Activated naive CD8-positive, alpha-beta T cell treated with anti-CD3 and anti-CD28 coated beads, Interleukin-2, amount 50 U/mL, for 24 hours (primary cell): ENCODE data around the gene ELOVL5.

Source experiments
- ATAC-seq: fragments of 150-1000 bp; cut with Tn5 transposase; one replicate; pipeline ENCODE4 v1.10.0; 2021
- DNase-seq: peaks from one replicate; pipeline ENCODE4 v3.0.0; 2021
- H3K27ac Mint-ChIP-seq: one replicate; pipeline ENCODE4 v1.8.0; 2021; ENCODE audit warnings: mild to moderate bottlenecking, mixed read lengths
- H3K27me3 Mint-ChIP-seq: one replicate; pipeline ENCODE4 v1.8.0; 2021; ENCODE audit warnings: mixed read lengths
- H3K36me3 Mint-ChIP-seq: one replicate; pipeline ENCODE4 v1.8.0; 2021; ENCODE audit warnings: low read depth, mixed read lengths
- H3K4me1 Mint-ChIP-seq: one replicate; pipeline ENCODE4 v1.8.0; 2021; ENCODE audit warnings: mixed read lengths
- H3K4me3 Mint-ChIP-seq: one replicate; pipeline ENCODE4 v1.8.0; 2021; ENCODE audit warnings: mild to moderate bottlenecking, moderate library complexity, mixed read lengths
- H3K9me3 Mint-ChIP-seq: one replicate; pipeline ENCODE4 v1.8.0; 2021; ENCODE audit warnings: mixed read lengths

Gene ELOVL5

DNA sequence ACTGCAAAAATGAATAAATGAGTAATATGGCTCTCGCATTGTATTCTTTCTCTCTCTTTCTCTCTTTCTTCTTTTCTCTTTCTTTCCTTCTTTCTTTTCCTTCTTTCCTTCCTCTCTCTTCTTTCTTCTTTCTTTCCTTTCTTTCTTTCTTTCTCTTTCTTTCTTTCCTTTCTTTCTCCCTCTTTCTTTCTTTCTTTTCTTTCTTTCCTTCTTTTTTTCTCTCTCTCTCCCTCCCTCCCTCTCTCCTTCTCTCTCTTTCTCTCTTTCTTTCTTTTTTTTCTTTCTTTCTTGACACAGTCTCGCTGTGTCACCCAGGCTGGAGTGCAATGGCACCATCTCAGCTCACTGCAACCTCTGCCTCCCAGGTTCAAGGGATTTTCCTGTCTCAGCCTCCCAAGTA, 20.3 kb upstream of the ELOVL5 start:
- DNase-seq: no peak
- Mint-ChIP-seq H3K36me3 (no peaks in the 10 kb centered on the region), H3K27me3 (no peaks in the 10 kb centered on the region), H3K4me3 (no peak overlapping the region), H3K27ac (no peak overlapping the region), H3K9me3 (peaks cover 3% of the 10 kb centered on the region), H3K4me1 (no peaks in the 10 kb centered on the region)
- ATAC-seq: no peak

DNA sequence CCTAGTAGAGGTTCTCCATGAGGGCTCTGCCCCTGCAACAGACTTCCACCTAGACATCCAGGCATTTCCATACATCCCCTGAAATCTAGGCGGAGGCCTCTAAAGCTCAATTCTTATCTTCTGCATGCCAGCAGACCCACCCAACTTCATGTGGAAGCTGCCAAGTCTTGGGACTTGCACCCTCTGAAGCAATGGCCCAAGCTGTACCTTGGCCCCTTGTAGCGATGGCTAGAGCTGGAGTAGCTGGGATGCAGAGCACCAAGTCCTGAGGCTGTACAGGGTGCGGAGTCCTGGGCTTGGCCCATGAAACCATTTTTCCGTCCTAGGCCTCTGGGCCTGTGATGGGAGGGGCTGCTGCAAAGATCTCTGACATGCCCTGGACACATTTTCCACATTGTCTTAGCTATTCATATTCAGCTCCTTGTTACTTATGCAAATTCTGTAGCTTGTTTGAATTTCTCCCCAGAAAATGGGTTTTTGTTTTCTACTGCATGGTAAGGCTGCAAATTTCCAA, 17.4 kb upstream of the ELOVL5 start:
- H3K4me1 Mint-ChIP-seq: peaks cover 14% of the 10 kb centered on the region
- H3K9me3 Mint-ChIP-seq: peaks cover 3% of the 10 kb centered on the region
- ATAC-seq (no peak), DNase-seq (no peak)
- H3K27me3 Mint-ChIP-seq: no peaks in the 10 kb centered on the region
- no peak overlapping the region for H3K4me3 Mint-ChIP-seq
- H3K36me3 Mint-ChIP-seq: no peaks in the 10 kb centered on the region
- no peak overlapping the region for H3K27ac Mint-ChIP-seq

DNA sequence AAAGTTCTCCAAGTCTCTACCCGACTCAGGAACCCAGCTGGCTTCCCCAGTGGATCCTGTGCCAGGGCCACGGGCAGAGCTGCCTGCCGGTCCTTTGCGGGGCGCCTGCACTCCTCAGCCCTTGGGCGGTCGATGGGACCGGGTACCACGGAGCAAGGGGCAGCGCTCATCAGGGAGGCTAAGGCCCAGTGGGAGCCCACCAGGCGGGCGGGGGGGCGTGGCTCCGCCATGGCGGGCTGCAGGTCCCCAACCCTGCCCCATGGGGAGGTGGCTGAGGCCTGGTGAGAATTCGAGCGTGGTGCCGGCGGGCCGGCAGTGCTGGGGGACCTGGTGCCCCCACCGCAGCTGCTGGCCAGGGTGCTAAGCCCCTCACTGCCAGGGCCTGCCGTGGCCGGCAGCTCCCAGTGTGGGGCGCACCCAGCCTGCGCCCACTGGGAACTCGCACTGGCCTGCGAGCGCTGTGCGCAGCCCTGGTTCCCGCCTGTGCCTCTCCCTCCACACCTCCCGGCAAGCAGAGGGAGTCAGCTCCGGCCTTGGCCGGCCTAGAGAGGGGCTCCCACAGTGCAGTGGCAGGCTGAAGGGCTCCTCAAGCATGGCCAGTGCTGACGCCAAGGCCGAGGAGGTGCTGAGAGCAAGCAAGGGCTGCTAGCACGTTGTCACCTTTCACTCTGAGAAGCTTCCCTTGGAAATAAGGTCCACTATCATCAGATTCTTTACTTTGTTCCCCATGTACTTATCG, 14.8 kb upstream of the ELOVL5 start:
- no peaks in the 10 kb centered on the region for H3K27me3 Mint-ChIP-seq

DNA sequence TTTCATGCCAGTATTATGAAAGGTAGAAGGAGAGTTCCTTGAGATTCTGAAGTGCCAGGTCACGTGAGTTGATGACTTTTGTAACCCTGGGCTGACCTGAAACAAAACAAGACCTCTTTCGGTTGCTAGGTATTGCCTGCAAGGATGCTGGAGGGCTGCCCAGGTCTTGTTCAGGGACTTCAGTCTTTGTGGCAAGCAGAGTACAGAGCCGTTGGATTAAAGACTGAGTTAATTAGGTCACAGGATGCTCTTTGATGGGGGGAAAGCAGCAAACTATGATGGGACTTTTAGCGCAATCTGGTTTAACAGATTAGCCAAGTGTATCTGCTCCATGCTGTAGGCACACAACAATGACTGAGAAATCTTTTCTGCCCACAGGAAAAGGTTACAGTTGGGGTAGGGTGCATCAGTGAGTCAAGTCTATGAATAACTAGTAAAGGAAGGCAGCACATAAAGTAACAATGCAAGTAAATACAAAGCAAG, 12.8 kb upstream of the ELOVL5 start:
- ATAC-seq (peak; percentile 51), DNase-seq (peak; percentile 34)
- H3K4me1 Mint-ChIP-seq: peaks cover 47% of the 10 kb centered on the region
- no peaks in the 10 kb centered on the region for H3K9me3 Mint-ChIP-seq
- H3K27me3 Mint-ChIP-seq: no peaks in the 10 kb centered on the region
- H3K36me3 Mint-ChIP-seq: no peaks in the 10 kb centered on the region
- peak overlapping the region; percentile 49 for H3K4me3 Mint-ChIP-seq
- peak overlapping the region; percentile 68 for H3K27ac Mint-ChIP-seq

More for the DNA sequence above, 14.8 kb upstream of the ELOVL5 start:
- no peak overlapping the region for H3K4me3 Mint-ChIP-seq
- peaks cover 37% of the 10 kb centered on the region for H3K4me1 Mint-ChIP-seq
- H3K27ac Mint-ChIP-seq: no peak overlapping the region
- DNase-seq: no peak
- H3K9me3 Mint-ChIP-seq: peaks cover 3% of the 10 kb centered on the region
- no peak for ATAC-seq
- no peaks in the 10 kb centered on the region for H3K36me3 Mint-ChIP-seq

DNA sequence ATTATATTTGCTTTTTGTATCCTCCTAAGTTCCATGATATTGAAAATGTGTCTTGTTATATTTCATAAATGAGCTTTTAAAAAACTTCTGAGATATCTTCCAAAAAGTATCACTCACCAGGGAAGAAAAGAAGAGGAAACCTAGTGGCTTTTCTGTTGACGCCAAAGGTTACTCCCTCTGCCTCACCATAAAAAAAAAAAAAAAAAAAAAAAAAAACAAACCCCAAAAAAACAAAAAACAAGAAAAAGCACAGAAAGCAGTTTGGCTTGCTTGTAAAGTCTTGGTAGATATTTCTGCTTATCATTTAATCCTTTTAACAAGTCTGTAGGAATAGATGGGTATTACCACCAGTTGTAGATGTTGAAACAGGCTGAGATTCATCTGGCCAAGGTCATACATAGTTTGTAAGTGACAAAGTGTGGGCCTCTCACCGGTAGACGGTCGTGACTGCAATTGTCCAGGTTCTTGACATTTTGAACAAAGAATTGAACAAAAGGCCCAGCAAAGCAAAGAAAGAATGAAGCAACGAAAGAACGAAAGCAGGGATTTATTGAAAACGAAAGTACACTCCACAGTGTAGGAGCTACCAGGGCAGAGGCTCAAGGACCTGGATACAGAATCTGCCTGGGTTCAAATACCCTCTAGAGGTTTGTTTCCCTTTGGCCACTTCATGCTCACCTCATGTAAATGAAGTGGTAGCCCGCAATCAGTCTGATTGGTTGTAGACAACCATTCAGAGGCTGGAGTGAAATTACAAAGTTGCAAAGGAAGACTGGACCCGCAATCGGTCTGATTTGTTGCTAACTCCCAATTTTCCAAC, 11.6 kb upstream of the ELOVL5 start:
- peak overlapping the region; percentile 99 for H3K27ac Mint-ChIP-seq
- H3K9me3 Mint-ChIP-seq: no peaks in the 10 kb centered on the region
- H3K36me3 Mint-ChIP-seq: no peaks in the 10 kb centered on the region
- peaks cover 47% of the 10 kb centered on the region for H3K4me1 Mint-ChIP-seq
- DNase-seq: no peak
- no peak for ATAC-seq
- peak overlapping the region; percentile 89 for H3K4me3 Mint-ChIP-seq
- H3K27me3 Mint-ChIP-seq: no peaks in the 10 kb centered on the region

DNA sequence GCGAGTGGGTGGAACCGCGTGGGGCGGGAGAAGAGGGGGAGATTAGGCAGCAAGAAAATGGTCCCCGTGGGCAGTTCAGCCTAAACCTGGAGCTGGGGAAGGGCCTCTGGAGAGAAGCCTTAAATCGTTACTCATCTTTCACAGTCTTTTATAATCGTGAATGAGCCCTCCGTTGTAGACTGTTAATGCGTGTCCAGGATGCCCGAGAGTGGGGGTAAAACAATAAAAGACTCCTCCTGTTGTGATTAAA, 11.0 kb upstream of the ELOVL5 start:
- H3K9me3 Mint-ChIP-seq: no peaks in the 10 kb centered on the region
- peak overlapping the region; percentile 99 for H3K27ac Mint-ChIP-seq
- H3K27me3 Mint-ChIP-seq: no peaks in the 10 kb centered on the region
- H3K36me3 Mint-ChIP-seq: no peaks in the 10 kb centered on the region
- DNase-seq (no peak), ATAC-seq (peak; percentile 4)
- H3K4me3 Mint-ChIP-seq: peak overlapping the region; percentile 89
- H3K4me1 Mint-ChIP-seq: peaks cover 47% of the 10 kb centered on the region

DNA sequence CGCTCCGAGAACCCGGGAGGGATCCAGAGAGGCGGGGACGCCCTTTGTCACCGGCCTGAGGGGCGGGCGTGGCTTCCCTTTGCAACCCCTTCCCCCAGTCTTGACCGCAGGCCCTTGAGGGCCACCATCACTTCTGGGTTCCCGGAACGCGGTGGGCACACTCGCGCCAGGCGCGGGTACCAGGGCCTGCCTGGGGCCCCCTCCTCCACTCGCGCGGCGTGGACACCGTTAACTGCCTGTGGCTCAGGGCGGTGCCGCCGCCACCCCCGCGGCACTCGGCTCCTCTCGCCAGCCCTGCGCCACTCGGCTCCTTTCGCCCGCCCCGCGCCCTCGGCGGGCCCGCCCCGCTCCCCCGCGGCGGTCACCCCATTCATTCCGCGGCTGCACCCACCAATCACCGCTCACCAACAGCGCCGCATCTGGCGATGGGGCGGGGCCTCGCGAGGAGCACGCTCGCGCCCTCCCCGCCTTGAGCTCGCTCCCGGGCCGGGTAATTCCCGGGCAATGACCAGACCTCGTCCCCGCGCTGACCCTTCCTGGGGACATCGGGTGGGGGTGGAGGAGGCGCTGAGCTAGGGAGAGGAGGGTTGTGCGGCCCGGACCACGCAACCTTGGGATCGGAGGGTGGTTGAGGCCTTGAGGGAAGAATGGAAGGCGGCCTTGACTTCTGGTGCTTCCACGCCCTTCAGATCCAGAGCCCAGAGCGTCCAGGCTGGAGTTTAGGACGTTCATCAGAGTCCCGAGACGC, 10.5 kb upstream of the ELOVL5 start:
- peak; percentile 96 for ATAC-seq
- H3K4me3 Mint-ChIP-seq: peak overlapping the region; percentile 89
- no peaks in the 10 kb centered on the region for H3K36me3 Mint-ChIP-seq
- no peaks in the 10 kb centered on the region for H3K9me3 Mint-ChIP-seq
- H3K27me3 Mint-ChIP-seq: no peaks in the 10 kb centered on the region
- DNase-seq: peak; percentile 91
- peak overlapping the region; percentile 99 for H3K27ac Mint-ChIP-seq
- peaks cover 47% of the 10 kb centered on the region for H3K4me1 Mint-ChIP-seq

DNA sequence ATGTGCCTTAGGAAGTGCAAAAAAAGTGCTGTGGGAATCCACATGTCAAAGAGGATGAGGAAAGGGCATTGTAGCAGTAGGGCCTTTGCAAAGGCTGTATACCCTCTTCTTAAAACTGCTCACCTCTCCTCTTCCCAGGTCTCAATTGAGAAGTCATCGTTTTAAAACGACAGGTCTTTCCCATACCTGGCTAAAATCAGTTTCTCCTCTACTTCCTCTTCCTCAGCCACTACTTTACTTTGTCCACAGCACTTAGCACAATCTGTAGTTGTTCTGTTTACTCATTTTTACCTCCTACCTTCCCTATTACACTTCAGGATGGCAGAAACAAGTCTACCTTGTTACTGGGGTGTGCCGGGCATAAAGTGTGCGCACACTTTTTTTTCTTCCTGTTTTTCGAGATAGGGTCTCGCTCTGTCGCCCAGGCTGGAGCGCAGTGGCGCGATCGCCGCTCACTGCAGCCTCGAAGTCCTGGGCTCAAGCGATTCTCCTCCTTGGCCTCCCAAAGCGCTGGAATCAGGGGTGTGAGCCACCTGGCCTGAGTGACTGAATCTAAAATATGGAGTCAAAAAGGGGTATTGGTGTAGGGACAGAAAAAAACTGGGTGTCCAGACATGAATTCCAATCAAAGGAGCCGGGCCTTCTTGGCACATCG, 9.8 kb upstream of the ELOVL5 start:
- H3K27ac Mint-ChIP-seq: peak overlapping the region; percentile 96
- no peak for ATAC-seq

DNA sequence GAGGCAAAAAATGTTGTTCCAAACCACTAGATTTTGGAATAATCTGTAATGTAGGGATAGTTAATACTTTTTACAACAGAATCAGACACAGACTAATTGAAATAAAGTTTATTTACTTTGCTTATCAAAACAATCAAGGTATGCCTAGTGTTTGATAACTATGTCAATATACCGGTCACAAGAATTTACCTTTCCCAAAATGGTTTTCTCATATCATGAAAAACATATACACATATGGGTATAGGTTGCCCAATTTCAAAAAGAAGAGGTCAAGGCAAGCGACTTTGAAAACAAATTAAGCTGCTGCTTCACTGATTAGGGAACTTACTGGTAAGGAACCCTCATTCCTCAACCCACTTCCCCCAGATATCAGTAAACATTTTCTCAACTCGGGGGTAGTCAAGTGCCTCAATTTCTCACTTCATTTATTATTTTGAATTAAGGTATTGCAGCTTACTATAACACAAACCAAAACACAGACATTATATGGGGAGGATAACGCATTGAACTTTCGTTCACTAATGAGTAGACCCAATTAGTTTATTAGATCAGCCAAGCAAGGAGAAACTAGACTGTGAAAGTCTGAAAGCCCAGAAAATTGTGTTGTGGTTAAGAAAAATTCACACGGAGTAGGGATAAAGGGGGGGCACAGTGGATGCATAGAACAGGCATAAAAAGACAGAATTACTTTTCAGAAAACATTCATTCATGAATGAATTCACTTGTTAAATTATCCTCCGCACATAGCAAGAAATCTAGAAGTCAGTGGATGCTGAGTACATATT, 9.0 kb upstream of the ELOVL5 start:
- Mint-ChIP-seq H3K36me3 (no peaks in the 10 kb centered on the region), H3K4me1 (peaks cover 47% of the 10 kb centered on the region), H3K9me3 (no peaks in the 10 kb centered on the region), H3K4me3 (peak overlapping the region; percentile 89), H3K27me3 (no peaks in the 10 kb centered on the region), H3K27ac (peak overlapping the region; percentile 96)
- no peak for DNase-seq
- ATAC-seq: no peak

More for the DNA sequence above, 9.8 kb upstream of the ELOVL5 start:
- DNase-seq: no peak
- no peaks in the 10 kb centered on the region for H3K9me3 Mint-ChIP-seq
- H3K4me3 Mint-ChIP-seq: peak overlapping the region; percentile 89
- peaks cover 47% of the 10 kb centered on the region for H3K4me1 Mint-ChIP-seq
- H3K36me3 Mint-ChIP-seq: no peaks in the 10 kb centered on the region
- no peaks in the 10 kb centered on the region for H3K27me3 Mint-ChIP-seq

DNA sequence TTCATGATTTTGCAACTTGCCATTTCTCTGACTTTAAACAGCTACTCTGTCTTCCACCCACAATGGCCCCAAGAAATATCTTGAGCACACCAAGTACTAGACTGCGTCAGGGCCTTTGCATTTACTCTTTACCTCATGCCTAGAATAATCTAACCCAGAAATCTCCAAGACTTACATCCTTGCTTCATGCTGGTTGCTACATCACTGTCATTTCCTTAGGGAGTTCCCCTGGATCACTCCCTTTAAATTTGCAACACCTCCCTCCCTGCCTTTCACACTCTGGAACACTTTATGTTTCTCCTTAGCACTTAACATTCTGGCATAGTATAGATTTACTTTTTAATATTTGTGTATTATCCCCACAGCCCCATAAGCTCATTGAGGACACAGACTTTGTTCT, 4.9 kb upstream of the ELOVL5 start:
- no peaks in the 10 kb centered on the region for H3K36me3 Mint-ChIP-seq
- DNase-seq (no peak), ATAC-seq (no peak)
- H3K9me3 Mint-ChIP-seq: no peaks in the 10 kb centered on the region
- no peaks in the 10 kb centered on the region for H3K27me3 Mint-ChIP-seq
- peaks cover 21% of the 10 kb centered on the region for H3K4me1 Mint-ChIP-seq
- no peak overlapping the region for H3K4me3 Mint-ChIP-seq
- H3K27ac Mint-ChIP-seq: no peak overlapping the region

DNA sequence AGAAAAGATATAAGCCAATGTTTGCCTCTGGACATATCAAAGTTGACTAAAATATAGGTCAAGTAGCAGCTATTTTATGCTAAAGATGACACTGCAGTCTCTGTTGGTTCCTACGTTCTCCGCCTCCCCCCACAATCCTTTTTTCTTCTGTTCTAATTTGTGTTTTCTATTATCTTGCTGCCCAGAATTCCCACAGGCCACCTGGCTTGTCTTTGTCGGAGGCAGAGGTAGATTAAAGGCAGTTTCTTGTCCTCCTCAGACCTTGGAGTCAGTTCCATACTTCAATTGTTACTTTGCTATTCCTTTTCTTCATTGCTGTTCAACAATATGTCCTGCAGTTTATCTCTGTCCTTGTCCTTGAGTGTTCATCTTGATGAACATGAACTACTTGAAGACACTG, 3.6 kb upstream of the ELOVL5 start:
- H3K27ac Mint-ChIP-seq: no peak overlapping the region
- H3K27me3 Mint-ChIP-seq: no peaks in the 10 kb centered on the region
- no peak overlapping the region for H3K4me3 Mint-ChIP-seq
- no peak for DNase-seq
- no peaks in the 10 kb centered on the region for H3K9me3 Mint-ChIP-seq
- H3K4me1 Mint-ChIP-seq: peaks cover 10% of the 10 kb centered on the region
- no peaks in the 10 kb centered on the region for H3K36me3 Mint-ChIP-seq
- no peak for ATAC-seq

DNA sequence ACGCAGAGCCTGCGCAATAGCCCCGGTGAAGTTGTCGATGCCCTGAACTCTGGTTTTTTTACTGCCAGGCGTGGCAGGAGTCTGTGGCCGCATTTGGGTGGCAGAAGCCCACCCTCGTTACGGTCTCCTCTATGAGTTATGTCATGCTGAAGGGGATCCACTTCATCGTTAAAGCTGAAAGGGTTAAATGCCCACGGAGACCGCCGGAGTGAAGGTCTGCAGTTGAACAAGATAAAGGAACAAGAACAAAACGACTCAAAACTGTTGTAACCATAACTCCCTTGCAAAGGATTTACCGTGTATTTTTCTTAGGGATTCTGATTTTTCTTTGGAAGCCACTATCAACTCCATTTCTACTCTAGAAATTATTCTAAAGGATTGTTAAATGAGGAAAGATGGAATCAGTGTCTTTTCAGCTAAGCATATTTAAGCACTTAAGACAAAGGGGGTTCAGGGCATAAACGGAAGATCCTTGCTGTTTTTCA, 501 bp upstream of the ELOVL5 start:
- DNase-seq (no peak), ATAC-seq (no peak)
- H3K4me1 Mint-ChIP-seq: peaks cover 41% of the 10 kb centered on the region
- H3K27ac Mint-ChIP-seq: peak overlapping the region; percentile 88
- H3K4me3 Mint-ChIP-seq: peak overlapping the region; percentile 95
- H3K36me3 Mint-ChIP-seq: peaks cover 21% of the 10 kb centered on the region
- no peaks in the 10 kb centered on the region for H3K9me3 Mint-ChIP-seq
- H3K27me3 Mint-ChIP-seq: no peaks in the 10 kb centered on the region

DNA sequence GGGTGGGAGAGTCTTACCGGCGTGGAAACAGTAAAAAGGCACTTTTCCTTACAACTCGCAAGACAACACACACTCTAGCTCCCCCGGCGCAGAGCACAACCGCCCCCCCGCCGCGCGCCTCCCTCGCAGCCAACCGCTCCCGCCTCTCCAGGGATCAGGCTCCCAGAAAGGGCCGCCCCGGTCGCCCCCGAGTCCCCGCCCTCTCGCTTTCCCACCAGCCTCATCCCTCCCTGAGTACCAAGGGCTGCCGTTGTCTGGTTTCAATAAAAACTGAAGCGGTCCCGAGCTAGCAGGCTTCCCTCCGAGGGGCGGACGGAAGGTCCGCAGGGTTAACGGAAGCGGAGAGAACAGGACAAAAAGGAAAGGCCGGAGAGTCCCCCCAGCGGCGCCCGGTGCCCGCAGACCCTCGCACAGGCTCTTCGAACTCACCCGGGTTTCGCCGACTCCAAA, 804 bp downstream of the ELOVL5 start:
- H3K9me3 Mint-ChIP-seq: no peaks in the 10 kb centered on the region
- H3K27me3 Mint-ChIP-seq: no peaks in the 10 kb centered on the region
- H3K36me3 Mint-ChIP-seq: peaks cover 21% of the 10 kb centered on the region
- peaks cover 53% of the 10 kb centered on the region for H3K4me1 Mint-ChIP-seq
- peak; percentile 62 for DNase-seq
- ATAC-seq: peak; percentile 26
- H3K4me3 Mint-ChIP-seq: peak overlapping the region; percentile 95
- peak overlapping the region; percentile 83 for H3K27ac Mint-ChIP-seq
